ENCODE measurements around the gene SPTBN5.

SPTBN5 gene

DNA sequence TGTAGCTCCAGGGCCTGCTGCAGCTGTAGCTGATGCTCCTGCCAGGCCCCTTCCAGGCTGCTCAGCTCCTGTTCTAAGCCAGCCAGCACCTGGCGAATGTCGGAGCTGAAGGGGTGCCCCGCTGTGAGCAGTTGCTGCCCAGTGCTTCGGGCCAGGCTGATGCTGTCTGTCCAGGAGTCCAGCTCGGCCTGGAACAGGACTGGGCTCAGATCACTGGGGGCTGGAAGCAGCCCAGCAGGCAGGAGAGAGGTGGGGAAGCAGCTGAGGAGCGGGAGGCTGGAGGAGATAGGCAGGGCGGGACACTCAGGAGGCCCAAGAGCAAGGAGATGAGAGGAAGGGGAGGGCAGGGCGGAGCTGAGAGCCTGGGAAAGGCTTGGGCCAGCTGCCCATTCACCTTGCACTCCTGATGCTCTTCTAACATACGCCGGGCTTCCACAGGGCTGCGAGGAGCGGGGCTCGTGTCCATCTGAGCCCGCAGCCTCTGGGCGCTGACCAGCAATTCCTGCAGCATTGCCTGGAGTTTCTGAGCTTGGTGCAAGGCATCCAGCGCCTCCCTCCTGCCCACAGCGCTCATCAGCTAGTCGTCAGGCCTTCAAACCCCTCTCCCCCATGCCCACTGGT is 32.0 kb downstream of the SPTBN5 start:
- DNase-seq: no peak

DNA sequence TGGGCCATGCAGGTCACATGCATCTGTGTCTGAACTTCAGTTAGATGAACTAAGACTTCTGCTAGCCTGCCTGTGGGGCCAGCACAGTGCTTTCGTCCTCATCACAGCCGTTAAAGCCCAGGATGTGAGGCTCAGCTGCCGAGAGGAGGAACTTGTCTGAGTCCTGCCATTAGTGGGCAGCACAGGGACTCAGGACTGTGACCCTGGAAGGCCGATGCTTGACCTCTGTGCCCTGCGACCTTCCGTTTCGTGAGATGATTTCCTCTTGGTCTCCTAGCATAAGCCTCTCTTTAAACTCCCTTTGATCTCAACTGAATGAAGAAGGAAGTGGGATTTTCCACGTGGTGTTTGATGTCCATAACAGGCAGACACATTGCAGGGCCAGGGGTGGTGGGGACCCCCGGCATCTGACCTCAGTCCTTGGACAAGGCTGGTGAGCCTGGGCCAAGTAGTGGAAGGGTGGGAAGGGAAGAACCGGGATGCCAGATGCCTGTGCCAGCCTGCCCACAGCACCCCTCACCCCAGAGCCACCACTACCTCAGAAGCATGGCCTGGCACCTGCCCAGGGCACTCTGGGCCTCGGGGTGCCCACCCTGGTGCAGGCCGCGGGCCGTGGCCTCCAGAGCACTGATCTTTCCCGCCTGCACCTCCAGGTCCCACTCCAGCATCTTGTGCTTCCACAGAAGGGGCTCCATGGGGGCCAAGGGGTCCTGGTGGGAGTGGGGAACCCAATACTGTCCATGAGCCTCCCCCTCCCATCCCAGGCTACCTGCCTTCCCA is 33.6 kb downstream of the SPTBN5 start:
- DNase-seq: no peak

DNA sequence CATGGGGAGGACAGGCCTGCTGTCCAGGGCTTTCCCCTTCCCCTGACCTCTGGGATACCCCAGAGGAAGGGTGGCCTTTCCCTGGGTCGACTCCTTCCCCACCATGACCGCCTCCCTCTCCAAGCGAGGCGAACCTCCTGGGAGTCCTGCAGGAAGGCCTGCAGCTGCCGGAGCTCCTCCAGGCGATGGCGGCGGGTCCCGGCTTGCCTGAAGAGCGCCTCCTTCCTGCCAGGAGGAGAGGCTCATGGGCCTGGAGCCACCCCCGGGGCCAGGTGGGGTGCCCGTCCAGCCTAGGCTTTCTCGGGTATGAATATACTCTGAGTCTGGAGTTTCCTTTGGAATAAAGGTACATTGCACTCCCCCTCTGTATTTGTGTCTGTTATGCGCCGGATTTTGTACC is 35.1 kb downstream of the SPTBN5 start:
- DNase-seq: no peak

DNA sequence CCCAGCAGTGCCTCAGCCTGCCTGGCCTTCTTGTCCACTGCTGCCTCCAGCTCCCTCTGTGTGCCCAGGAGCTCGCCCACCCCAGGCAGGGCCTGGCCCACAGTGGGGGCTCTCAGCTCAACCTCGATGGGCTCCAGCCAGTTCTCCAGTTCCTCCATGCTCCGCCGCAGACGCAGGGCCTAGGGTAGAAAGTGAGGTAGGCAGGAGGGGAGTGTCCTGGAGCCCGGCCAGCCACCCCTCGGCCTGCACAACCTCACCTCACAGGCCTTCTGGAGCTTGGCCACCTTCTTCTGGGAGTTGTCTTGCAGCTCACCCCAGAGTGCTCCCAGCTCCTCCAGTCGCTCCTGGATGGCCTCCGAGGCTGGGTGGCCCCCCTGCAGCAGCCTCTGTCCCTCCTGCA is 36.5 kb downstream of the SPTBN5 start:
- DNase-seq: no peak

DNA sequence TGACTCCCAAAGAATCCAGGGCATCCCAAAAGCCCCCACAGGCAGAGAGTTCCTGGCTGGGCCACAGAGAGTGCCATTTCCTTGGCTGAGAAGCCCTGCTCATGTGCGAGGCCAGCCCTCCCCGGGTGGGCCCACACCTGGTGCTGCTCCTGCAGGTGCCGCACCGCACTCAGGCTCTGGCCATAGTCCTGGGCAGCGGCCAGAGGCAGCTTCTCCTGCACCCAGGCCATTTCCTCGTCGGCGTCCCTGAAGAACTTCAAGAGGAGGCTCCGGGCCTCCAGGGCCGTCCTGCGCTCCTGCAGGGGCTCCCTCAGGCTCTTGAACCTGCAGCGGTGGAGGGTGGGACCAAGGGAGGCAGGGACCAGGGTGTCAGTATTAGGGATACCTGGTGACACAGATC is 37.1 kb downstream of the SPTBN5 start:
- no peak for DNase-seq

DNA sequence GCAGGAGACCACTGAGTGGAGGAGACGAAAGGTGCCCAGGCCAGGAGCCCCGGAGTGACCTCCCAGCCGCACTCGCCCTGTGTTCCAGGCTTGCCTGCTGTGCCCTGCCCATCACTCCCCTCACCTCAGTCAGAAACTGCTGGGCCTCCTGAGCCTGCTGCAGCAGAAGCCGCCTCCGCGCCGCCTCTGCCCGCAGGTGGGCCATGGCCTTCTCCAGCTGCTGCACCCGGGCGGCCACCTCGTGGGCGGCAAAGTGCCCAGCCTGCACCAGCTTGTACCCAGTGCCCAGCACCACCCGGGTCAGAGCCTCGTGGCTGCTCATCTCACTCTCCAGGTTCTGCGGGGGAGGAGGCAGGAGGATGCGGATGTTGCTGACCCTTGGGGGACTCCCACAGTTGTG is 37.6 kb downstream of the SPTBN5 start:
- no peak for DNase-seq

DNA sequence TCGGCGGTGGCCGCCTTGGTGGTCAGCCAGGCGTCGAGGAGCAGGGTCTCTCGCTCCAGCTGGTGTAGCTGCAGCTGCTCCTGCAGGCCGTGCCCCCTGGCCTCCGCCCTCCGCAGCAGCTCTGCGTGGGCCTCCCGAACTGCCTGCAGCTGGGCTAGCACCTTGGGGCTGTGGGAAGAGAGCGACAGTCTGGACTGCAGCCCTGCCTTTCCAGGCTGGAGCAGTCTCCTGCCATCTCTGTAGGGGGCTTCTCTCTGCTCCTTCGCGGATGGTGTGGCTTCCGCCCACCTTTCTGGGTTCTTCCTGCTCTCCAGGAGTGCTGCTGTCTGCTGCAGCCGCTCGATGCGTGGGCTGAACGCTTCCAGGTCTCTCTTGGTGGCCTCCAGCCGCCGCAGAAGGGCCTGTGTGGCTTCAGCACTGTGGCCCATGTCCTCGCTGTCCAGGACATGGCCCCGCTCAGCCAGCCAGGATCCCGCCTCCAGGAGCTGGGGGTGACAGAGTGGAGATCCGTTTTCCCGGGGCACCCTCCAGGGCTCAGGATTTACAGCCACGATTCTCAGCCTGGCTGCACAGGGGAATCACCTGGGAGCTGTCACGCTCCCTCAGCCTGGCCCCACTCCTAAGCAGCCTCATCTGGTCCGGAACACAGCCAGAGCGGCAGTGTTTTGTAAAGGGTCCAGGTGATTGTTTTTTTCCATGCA is 38.4 kb downstream of the SPTBN5 start:
- no peak for DNase-seq

DNA sequence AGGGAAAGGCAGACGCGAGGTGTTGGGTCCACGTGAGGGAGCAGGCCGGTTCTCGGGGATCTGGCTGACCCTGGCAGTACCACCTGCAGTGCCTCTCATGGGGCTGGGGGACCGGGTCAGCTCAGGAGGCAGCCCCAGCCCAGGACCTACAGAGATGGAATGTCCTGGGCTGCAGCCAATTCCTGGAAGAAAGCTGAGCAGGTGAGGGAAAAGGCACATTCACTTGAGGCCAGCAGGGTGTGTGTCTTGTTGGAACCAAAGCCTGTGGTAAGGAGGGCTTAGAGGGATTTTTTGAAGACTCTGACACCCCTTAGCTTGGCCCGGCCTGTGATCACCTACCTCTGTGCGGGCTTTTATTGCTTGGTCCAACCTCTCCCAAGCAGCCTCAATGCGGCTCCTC is 39.4 kb downstream of the SPTBN5 start:
- no peak for DNase-seq

DNA sequence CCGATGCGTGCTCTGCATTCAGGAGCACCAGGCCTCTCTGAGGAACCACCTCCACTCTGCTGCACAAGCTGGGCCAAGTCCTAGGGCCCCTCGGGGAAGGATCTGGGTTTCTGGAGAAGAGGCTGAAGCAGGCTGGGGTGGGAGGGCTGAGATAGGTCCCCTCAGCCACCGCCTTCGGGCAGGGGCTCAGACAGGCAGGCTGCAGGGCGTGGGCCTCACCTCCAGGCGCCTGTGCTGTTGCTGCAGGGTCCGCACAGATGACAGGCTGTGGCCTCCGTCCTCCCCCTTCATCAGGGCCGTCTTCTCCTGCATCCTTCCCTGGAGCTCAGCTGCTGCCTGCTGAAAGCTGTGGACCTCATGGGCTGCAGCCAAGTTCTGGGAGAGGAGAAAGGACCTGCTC is 40.0 kb downstream of the SPTBN5 start:
- no peak for DNase-seq

DNA sequence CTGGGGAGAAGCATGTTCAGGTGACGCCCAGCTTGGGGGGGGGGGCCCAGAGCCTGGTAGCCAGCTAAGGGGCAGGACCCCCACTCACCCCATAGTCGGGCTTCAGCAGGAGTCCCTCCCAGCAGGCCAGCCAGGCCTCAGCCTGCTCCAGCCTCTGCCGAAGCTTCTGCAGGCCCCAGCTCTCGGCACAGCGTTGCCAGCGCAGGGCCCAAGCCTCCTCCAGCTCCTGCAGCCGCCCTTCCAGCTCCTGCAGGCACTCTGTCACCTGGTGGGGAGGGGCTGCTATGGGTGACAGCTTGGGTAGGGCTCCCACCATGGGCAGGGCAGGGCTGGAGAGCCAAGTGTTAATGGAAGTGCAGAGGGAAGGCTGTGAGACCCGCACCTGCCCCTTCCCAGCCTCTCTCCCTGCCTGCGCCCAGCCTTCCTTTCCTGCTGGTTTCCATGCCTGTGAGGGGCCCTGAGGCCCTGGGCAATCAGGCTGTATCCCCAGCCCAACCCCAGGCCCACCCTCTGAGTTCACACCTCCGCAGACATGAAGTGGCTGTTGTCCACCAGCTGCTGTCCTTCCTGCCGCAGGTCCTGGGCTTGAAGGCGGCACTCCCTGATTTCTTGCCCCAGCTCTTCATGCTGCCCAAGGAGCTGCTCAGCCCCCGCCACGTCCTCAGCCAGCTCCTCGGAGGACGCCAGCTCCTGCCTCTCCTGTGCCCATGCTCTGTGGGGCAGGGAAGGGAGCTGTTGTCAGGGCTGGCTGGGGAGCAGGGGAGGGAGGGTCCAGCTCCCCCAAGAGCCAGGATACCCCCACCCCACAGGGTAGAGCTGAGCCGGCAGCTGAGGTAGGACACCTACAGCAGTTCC is 40.9 kb downstream of the SPTBN5 start:
- DNase-seq: no peak

DNA sequence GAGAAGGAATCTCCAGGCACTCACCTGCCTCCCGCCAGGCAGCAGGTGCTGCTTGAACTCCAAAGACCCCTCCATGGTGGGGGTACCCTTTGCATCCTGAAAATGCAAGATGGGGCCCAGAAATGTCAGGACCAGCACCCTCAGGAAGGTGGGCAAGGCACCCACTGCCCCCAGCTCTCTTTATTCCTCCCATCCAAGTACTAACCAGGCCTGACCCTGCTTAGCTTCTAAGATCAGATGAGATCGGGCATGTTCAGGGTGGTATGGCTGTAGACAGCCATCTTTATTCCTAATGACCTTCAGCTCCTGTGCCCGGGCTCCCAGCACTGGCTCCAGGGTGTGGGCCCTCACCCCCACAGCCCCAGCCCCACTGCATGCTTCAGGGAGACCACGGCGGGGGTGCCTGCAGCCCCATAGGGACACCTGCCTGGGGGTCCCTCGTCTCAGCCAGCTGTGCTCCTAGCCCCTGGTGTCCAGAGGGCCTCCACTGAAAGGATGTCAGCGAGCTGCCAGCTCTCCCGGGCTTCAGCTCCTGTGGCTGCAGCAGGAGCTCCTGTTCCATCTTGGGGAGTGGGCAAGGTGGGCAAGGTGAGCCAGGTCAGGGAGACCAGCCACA is 42.0 kb downstream of the SPTBN5 start:
- DNase-seq: no peak

DNA sequence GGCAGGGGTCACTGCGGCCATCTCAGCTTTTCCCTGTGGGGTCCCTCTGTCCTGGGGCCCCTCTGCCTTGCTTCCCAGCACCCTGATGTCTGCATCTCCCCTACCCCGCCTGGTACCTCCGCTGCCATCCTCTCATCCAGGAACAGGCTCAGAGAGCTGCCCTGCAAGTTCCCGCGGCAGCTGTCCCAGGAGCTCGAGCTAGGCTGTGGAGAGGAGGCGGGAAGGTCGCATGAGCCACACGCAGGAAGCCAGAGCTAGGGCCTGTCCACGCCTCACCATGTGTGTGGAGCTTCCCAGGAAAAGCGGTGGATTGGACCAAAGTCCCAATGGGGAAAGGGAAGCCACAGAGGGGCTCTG is 42.7 kb downstream of the SPTBN5 start:
- no peak for DNase-seq

DNA sequence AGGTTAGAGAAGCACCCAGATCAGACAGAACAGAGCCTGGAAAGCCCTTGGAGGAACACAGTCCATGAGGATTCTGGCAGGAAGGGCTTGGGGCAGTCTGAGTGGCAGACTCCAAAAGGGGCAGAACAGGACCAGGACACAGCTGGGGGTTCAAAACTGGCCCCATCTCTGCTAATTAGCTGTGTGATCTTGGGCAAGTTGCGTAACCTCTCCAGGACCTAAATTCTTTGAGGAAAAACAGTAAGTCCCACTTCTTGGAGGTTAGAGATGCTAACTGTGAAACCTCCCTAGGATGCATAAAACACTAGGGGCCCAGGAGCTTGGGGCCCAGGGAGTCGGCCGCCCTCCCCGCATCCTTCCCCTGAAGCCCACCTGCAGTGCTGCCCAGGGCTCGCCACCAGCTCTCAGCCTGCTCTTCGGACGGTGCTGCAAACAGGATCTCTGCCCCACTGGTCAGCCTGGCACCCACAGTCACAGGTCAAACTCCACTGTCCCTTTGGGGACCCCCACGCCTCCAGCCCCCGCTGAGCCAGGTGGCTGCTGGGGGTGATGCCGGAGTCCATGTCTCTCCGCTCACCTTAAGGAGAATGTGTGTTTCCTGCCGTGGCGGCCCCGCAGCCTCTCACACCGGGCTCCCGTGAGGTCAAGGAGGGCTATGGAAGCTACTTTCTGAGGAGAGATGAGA is 43.2 kb downstream of the SPTBN5 start:
- no peak for DNase-seq

DNA sequence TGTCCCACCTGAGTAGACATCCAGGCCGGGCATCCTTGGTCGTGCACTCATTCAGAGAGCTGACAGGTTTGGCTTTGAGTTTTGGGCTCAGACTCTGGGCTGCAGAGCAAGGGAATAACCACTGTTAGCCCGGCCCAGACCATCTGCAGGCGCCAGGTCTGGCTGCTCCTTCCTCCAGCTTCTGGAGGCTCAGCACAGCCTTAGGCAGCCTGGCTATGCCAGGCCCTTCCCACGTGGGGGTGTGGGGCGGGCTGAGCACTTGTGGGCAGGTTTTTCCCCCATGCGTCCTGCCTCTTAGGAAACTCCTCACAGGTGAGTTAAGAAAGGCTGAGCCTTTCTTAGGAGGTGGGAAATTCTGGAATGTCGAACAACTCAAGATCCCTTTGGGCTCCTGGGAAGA is 44.0 kb downstream of the SPTBN5 start:
- DNase-seq: no peak

DNA sequence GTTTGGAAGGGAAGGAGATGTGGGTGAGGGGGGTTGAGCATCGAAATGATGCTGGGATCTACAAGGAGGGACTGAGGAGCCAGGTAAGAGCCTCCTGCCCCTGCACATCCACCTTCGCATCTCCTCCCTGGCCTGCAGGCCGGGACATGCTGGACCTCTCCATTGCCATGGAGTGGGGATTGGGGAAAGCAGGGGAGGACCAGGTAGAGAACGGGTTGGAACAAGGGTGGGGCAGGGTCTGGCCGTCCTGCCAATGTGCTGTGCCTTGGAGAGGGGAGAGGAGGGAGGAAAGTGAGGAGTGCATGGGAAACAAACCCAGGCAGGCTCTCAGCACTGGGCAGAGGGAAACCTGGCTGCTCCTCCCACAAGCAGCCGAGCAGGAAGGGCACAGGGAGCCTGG is 44.6 kb downstream of the SPTBN5 start:
- DNase-seq: no peak

DNA sequence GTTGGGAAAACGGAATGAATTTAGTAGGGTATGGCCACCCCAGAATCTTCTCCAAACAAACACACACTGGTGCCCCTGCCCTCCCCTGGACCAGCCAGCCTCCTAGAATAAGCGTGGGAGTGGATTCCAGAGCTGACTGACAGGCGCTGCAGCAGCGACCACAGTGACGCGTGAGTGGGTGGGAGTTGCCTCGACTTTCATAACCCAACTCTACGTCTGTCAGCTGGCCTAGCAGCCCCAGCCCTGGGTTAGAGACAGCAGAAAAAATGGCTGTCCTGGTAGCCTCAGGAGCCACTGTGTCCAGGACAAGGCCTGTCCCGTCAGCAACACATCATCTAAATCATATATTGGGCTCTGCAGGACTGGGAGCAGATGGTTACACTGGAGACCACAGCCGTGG is 45.2 kb downstream of the SPTBN5 start:
- DNase-seq: no peak

DNA sequence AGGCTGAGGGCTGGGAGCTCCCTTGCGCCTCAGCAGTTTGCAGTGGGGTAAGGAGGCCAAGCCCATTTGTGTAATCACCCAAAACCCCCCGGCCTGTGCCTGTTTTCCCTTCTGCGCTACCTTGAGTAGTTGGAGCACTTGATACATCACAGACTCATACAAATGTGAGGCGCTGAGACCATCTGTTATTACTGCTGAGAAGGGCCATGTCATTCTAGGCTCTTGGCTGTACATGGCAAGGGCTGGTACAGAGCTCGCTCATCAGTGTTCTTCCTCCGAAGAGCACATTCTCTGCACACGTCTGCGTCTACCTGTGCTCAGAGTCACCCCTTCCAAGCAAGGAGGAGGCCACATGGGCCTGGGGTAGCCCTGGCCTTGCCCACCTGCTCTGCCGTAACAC is 45.9 kb downstream of the SPTBN5 start:
- DNase-seq: no peak

DNA sequence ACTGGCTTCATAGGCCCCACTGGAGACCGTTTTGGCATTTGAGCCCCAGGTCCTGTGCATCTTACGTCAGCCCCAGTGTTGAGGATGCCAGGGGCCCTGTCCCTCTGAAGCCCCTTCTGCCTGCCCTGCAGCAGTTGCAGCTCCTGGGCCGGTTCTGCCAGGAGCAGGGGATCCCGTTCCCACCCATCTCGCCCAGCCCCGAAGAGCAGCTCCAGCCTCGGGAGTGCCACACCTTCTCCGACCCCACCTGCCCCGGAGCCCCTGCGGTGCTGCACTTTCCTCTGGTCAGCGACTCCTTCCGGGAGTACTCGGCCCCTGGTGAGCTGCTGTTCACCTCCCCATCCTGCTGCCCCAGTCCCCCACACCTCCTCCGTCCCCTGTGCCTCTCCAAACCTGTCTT is 46.6 kb downstream of the SPTBN5 start:
- DNase-seq: no peak

DNA sequence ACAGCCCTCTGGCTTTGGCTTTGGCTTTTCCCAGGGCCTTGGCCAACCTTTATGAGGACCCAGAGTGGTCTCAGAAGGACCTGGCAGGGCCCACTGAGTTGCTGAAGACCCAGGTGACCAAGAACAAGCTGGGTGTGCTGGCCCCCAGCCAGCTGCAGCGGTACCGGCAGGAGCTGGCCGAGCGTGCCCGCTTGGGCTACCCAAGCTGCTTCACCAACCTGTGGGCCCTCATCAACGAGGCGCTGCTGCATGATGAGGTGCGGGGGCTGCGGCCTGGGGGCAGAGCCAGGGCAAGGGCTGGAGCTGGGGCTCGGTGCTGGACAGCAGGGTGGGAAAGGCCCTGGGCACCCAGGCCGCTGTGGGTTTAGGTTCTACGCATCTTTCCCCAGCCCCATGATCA is 49.0 kb downstream of the SPTBN5 start:
- DNase-seq: no peak

DNA sequence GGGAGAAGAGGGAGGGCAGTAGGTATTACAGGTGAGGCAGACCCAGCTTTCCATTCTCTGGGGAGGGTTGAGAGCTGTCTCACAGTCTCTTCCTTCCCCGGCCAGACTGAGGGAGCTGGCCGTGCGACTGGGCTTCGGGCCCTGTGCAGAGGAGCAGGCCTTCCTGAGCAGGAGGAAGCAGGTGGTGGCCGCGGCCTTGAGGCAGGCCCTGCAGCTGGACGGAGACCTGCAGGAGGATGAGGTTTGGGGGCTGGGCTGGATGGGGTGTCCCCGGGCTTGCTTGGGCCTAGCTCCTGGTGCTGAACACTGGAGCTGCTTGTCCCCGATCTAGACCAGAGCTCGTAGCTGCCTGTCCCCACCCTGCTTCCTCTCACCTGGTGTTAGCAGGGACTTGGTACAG is 50.3 kb downstream of the SPTBN5 start:
- DNase-seq: no peak

DNA sequence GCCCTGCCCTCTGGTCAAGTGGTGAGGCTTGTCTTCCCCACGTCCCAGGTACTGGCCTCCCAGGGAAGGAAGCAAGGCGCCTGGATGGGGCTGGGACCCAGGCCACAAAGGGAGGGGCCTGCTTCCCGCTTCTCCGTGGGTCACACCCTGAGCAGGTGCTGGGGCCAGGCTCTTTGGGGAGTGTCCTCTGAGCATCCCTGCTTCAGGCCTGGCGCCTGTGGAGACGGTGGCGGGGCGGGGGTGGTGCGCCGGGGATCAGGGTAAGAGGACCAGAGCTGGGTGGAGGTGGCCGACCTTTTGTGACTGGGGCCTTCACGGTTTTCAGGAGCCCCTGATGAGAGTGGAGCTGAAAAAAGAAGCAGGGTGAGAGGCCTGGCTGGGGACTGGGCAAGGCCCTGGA is 51.6 kb downstream of the SPTBN5 start:
- DNase-seq: no peak

DNA sequence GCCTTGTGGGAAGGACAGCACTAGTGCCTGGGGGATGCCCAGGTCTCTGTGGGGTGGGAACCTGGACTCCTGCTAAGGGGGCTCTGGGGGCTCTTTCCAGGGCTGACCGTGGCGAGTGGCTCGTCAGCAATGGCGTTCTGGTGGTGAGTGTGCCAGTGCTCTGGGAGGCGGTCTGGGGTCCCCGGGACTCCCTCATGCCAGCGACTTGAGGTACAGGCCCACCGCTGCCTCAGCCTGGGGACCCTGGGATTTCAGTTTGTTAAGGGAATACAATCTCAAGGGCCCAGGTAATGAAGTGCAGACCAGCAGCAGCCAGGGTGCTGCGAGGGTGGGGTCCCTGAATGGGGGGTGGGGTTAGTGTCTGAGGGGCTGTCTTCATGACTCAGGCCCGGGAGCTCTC is 52.7 kb downstream of the SPTBN5 start:
- DNase-seq: no peak

All from NCI-H2227 treated with DMSO at 0.1 percent for 48 hours (cell line).